Measurements from ENCODE around the gene PEAK3.

The PEAK3 gene

DNA sequence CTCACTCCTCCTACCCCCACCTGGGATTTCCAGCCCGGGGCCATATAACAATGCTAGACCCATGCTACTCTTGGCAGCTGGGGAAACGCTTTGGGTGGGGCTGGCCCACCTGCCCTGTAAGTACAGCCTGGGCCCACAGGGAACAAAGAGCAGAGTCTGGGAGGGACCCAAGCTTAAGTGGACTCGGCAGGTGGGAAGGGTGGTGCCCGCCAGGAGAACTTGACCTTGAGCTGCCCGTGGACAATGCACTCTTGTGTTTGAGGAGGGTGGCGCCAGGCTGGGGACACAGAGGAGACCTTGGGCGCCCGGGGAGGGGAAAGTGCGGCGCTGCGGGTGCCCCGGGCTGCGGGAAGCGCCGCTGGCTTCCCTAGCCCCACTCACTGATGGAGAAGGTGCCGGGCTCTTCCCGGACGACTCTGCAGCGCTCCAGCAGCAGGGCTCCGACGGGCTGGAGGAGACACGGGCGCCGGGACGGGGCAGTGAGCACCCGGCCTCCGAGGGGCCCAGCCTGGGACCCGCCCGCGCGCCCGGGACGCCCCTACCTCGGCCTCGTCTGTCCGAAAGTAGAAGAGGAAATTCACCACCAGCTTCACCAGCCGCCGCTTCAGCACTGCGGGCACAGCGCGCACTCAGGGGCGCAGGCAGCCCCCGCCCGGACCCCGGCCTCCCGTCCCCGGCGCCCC lies 46.5 kb downstream of the PEAK3 start:
- no peak for DNase-seq

DNA sequence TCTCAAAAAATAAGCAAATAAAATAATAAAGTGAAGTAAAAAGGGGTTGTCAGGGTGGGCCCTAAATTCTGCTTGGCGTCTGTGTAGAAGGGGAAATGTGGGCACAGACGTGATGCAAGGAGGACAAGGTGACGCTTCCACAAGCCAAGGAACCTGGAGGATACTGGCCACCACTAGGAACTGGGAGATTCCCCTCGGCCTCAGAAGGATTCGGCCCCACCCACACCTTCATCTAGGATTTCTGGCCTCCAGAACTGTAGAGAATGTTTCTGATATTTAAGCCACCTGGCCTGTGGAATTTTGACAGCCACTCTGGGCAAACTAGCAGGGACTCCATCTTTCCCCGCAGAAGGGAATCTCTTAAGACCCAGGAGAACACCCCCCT lies 47.0 kb downstream of the PEAK3 start:
- no peak for DNase-seq

DNA sequence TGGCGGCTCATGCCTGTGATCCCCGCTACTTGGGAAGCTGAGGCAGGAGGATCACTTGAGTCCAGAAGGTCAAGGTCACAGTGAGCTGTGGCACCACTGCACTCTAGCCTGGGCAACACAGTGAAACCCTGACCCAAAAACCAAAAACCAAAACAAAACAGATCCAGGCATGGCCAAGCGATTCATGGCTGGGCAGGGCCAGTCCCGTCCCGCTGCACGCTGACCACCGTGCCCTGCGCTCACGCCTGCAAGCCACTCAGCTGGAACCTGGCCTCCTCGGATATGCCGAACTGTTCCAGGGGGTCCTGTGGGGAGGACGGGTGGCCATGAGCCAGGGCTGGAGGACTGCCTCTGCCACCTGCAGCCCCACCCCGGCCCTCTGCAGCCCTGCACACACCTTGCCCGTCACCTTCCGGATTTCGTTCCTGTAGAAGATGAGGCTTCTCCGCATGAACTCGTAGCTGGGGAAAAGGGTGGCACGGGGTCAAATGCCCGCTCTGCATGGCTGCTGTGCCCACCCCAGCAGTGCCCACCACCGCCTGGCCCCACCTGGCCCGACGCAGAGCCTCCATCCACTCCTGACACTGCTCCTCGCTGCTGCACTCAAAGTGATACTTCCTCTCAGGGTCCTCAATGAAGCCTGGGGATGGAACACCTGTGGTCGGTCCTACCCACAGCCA lies 48.2 kb downstream of the PEAK3 start:
- DNase-seq: no peak

DNA sequence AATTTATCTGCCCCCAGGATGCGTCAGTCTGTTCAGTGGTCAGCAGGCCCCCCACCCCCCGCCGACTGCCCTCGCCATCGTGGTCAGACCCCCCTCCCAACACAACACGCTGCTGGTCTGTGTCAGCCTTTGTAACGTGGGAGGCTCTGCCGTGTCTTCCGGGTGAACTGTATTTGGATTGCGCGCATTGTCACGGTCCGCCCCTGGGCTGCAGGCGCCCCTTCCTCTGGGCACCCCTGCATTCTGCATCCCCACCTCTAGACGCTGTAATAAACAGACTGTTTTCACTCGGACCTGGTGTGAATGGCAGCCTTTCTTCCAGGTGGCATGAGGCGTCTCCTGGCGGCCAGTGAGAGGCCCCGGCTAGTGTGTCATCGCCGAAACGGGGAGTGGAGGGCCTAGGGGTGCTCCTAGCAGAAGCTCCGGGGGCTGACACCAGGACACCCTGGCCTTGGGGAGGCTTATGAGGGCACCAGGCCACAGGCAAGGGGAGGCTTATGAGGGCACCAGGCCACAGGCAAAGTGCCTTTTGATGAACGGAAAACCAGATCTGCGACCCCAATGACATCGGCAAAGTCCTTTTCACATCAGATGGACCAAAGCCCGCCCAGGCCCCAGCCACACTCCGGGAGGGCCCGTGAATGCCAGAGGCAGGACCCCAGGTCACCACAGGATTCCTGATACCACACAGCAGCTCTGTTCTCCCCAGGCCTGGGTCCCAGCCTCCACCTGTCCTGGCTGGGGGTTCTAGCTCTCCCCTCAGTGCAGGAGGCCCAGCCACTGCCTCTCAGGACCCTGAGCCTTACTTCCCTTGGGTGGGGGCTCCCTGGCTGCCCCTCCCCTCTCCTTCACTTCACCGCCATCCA lies 49.5 kb downstream of the PEAK3 start:
- DNase-seq: no peak

DNA sequence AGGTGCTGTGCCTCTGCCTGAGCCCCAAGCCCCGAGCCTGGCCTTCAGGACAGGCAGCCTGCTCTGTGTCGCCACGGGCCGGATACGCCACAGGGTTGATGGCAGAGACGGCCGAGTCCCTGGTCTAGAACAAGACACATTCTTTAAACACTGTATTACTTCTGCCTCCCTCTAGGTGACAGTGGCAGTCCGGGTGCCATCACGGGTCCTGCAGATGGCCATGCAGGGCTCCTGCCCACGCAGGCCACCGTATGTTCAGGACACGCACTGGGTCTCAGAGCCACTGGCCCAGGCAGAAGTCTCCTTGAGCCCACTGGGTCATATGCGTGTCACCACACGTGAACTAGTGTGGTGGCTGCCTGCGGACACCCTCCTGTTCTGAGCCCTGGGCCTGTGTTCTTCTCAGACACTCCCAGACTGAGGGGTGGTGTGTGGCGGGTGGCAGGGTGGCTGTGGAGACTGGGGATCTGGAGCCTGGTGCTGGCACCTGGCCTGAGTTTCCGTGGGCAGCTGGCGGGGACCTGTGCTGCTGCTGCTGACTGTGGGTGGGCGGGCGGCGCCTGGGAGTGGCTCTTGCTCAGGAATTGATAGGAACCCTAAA lies 50.3 kb downstream of the PEAK3 start:
- DNase-seq: no peak

DNA sequence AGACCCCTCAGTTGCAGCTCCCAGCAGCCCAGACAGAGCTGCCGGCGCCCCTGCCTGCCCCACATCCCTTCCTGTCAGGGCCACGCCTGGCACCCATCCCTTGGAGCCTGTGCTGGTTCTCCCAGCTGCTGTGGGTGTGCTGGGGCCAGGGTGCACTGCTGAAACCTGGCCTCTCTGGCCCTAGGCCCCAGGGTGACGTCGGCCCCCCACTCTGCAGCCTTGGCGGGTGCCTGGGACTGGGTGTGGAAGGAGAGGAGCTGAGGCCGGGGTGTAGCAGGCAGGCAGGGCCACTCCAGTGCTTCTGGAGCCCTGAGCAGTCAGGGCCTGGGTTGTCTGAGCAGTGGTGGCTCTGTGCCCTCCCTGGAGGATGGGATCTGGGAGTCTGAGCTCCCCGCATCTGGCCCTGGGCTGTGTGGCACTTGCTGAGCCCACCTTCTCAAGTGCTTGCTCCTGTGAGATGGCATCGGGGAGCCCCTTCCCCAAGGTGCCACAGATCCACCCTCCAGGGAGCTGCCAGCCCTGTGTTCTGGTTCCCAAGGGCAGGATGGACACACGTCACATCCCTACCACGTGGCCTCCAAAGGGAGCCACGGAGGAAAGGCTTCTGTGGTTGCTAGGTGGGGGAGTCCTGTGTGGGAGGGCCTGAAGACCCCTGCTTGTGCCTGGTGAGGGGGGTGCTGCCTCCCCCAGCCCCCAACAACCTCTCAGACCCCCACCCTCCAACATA lies 51.0 kb downstream of the PEAK3 start:
- DNase-seq: no peak

DNA sequence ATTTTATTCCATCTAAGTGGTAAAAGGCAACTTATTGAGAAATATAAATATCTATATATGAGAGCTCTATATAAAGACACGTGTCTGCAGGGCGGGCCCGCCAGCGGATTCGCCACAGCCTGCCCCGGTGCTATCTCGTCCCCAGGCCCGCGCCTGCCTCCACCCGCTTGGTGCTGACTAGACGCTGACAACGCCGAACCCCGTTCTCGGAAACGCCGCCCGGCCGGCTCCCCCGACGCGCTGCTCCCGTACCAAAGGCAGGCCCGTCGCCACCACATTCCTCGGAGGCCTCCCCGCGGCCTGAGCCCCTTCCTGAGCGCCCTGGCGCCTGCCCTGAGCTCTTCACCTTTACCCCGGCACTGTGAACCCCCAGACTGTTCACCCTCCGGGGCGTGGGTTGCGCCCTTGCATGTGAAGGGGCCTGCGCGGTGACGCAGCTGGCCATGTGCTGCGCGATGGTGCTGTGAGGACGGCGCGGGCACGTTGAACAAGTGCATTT lies 51.9 kb downstream of the PEAK3 start:
- DNase-seq: no peak

DNA sequence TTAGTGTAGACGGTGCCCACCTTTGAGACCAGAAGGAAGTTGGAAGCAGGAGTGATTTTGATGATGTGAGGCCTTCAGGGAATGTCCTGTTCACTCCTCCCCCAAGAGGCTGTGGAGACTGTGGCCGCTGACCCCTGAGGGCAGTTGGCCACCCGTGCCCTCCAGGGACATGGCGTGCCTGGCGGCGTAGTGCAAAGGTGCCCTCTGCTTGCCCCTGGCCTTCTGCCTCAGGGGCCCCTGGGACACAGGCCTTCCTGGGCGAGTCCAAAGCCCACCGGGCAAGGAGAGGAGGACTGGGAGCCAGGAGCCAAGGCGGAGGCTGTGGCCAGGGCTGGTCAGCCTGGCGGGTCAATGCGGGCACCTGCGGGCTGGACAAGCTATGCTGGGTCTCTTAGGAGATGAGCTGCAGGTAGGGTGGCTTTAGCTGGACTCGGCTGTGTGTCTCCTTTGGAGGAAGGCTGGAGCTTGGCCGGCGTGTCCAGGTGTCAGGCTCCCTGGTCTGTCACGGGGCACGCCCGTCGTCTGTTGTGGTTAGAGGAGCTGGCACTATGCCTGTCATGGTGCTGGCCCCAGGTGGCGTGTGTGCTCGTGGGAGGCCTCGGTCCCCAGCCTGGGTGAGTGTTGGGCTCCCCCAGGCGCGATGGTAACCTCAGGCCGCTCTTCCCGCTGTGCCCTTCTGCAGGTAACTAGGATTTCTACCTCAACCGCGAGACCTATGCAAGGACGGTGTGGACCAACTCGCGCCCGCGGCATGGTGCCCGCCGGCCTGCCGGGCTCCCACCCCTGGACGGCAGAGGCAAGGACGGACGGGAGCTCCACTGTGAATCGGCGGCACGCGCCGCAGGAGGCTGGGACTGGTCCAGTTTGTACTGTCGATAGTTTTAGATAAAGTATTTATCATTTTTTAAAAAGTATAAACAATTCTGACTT lies 52.6 kb downstream of the PEAK3 start:
- DNase-seq: no peak

DNA sequence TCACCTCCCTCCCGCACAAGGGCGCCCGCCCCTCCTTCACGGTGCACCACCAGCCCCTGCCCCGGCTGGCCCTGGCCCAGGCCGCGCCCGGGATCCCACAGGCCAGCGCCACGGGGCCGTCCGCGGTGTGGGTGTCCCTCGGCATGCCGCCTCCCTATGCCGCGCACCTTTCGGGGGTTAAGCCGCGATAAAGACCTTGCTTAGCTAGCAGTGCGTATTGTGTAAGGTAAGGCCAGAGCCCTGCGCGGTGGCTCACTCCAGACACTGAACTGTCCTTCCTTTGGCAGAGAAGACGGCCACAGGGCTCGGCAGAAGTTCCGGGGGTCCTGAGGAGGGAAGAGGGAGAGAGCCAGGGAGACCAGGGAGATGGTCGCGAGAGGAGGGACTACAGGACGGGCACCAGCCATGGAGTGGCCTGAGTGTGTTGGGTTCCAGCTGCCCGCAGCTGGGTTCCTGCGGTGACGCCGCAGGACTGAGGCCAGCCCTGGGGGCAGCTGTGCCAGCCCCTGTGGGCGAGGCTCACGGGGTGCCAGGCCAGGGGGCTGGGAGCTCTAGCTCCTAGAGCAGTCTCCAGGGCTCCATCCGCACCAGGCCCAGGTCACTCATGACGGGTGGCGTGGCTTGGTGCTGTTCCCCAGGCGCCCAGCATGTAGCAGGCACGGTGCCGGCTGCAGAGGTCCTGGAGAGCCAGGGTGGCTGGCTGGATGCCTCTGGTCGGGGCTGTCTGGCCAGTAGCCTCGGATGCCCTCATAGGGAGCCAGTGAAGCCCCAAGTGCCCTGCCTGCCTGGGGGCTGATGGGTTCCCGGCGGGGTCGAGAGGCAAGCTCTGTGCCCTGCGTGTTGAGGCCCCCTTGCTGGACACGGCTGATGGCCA lies 53.6 kb downstream of the PEAK3 start:
- no peak for DNase-seq

DNA sequence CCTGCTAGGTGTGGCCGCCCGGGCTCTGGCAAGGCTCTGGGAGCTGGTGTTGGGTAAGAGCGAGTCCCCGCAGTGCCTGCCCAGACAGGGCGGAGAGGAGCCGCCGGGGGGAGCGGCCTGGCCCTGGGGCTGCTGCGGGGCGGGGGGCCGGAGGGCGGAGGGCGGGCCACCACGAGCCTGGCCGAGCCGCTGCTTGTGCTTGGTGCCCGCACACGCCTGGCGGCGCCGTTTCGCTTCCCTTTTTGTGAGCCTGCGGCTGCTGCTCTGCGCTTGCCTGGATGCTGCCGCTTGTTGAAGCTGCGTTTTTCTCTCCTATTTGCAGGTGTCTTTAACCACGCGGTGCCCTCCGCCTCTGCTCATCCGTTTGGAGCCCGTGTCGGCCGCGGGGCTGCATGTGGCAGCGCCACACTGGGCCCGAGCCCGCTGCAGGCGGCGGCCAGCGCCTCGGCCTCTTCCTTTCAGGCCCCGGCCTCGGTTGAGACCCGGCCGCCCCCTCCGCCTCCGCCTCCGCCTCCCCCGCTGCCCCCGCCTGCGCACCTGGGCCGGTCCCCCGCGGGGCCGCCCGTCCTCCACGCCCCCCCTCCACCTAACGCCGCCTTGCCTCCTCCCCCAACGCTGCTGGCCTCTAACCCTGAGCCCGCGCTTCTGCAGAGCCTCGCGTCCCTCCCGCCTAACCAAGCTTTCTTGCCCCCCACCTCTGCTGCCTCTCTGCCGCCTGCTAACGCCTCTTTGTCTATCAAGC lies 54.4 kb downstream of the PEAK3 start:
- no peak for DNase-seq

DNA sequence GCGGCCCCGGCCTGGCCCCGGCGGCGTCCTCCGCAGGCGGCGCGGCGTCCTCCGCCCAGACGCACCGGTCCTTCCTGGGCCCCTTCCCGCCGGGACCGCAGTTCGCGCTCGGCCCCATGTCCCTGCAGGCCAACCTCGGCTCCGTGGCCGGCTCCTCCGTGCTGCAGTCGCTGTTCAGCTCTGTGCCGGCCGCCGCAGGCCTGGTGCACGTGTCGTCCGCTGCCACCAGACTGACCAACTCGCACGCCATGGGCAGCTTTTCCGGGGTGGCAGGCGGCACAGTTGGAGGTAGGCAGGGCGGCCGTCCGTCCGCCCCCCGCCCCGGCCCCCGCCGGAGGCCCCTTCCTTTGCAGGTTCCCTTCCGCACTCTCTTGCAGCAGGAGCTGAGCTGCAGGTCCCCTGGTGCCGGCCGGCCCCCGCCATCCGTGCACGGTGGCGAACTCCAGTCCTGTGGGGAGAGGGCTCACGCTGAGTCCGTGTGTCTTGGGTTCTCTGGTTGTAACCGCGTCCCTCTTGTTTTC lies 55.1 kb downstream of the PEAK3 start:
- DNase-seq: no peak

DNA sequence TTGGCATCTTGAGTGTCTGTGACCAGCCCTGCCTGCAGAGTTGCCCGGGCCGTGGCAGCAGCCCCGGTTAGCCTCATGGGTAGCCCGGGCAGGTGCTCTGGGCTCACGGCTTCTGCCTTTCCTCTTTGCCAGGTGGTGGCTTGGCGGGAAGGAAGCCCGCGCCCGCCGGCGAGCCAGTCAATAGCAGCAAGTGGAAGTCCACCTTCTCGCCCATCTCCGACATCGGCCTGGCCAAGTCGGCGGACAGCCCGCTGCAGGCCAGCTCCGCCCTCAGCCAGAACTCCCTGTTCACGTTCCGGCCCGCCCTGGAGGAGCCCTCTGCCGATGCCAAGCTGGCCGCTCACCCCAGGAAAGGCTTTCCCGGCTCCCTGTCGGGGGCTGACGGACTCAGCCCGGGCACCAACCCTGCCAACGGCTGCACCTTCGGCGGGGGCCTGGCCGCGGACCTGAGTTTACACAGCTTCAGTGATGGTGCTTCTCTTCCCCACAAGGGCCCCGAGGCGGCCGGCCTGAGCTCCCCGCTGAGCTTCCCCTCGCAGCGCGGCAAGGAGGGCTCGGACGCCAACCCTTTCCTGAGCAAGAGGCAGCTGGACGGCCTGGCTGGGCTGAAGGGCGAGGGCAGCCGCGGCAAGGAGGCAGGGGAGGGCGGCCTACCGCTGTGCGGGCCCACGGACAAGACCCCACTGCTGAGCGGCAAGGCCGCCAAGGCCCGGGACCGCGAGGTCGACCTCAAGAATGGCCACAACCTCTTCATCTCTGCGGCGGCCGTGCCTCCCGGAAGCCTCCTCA lies 55.7 kb downstream of the PEAK3 start:
- no peak for DNase-seq

DNA sequence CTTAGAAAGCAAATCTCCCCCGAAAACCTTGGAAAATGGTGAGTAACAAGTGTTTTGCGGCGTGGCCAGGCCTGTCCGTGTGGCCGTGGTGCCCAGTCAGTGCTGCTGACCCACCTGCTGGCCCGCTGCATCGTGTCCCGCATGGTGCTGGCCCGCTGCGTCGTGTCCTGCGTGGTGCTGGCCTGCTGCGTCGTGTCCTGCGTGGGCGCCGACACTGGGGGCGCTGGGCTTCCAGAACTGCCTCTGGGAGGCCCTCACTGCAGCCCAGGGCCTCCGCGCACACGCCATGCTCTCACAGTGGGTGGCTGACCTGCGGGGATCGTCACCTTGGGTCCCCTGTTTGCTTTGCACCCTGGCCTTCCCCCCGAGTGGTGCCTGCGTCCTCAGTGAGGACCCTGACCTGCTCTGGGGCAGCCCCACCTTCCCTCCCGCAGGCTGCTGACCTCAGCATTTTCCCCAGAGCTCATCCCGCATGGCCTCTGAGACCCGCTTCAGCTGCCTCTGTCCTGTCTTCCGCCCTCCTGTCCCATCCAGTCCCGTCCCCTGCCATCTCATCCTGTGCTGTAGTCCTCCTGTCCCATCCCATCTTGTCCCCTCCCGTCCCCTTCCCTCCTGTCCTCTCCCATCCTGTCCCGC lies 56.4 kb downstream of the PEAK3 start:
- DNase-seq: no peak

DNA sequence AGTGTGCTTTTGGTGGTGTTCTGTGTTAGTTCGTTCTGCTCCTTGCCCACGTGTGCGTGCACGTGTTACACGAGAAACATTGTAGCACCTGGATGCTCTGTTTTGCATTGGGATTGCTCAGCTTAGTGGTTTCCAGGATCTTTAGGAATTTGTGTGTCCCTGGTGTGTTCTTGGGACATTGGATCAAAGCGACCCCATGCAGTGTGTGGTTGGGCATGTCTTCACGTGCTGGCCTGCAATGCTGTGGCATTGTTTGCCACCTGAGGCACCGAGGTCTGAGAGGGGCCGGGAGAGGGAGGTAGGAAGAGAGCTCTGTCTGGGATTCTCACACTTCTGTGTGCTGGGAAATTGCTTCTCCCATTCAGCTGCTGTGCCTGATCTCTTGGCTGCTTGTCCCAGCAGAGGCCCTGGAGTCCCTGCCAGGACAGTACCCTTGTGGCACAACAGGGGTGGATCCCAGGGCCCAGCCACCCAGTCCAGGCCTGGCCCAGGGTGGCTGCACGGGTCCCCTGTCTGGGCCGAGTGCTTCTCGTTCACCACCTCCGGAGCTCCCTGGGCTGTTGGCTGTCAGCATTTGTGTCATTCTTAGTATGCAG lies 57.1 kb downstream of the PEAK3 start:
- DNase-seq: no peak

All from GOT3 (cell line).